Neural cell (in vitro differentiated cells): ENCODE results near the gene RSPO4. TPM values are rescaled to one million over a fixed set of nuclear protein-coding genes. Genes with fewer than 3 reads are reported as not detected.

Experiments used
- H2AFZ ChIP-seq: fragments of 200-600, 300-800 bp; sonication (generic), shearing (Covaris generic); 2 replicates; pipeline ENCODE4 v1.6.0; 2014; ENCODE audit warnings: low read depth, mild to moderate bottlenecking, antibody characterized with exemption, low read length, moderate library complexity
- H3F3A ChIP-seq: fragments of 200-600 bp; shearing (Covaris generic); 2 replicates; pipeline ENCODE4 v1.6.1; 2016; ENCODE audit warnings: mild to moderate bottlenecking, moderate library complexity, mixed read lengths, antibody characterized with exemption, low read length; ENCODE audit not compliant: insufficient read depth, poor library complexity, severe bottlenecking
- H3K27ac ChIP-seq: fragments of 200-600, 300-800 bp; sonication (generic), shearing (Covaris generic); 2 replicates; pipeline ENCODE4 v1.5.1; 2014; ENCODE audit warnings: mild to moderate bottlenecking, low read length, moderate library complexity
- H3K27me3 ChIP-seq: fragments of 300-800, 200-600 bp; sonication (generic), shearing (Covaris generic); 2 replicates; pipeline ENCODE4 v1.6.0; 2014; ENCODE audit warnings: mild to moderate bottlenecking, low read depth, low read length, moderate library complexity; ENCODE audit not compliant: insufficient read depth
- H3K36me3 ChIP-seq: fragments of 300-800, 200-600 bp; sonication (generic), shearing (Covaris generic); 2 replicates; pipeline ENCODE4 v1.5.1; 2014; ENCODE audit warnings: mild to moderate bottlenecking, antibody characterized with exemption, low read length, moderate library complexity; ENCODE audit not compliant: insufficient read depth
- H3K4me2 ChIP-seq: fragments of 300-800, 200-600 bp; sonication (generic), shearing (Covaris generic); 2 replicates; pipeline ENCODE4 v1.6.0; 2014; ENCODE audit warnings: mild to moderate bottlenecking, low read length
- H3K4me3 ChIP-seq: fragments of 300-800, 200-600 bp; sonication (generic), shearing (Covaris generic); 2 replicates; pipeline ENCODE4 v1.5.1; 2014; ENCODE audit warnings: mild to moderate bottlenecking, low read length, moderate library complexity
- H3K79me2 ChIP-seq: fragments of 200-600 bp; shearing (Covaris generic); replicated peaks from 2 replicates; pipeline ENCODE4 v1.6.0; 2014; ENCODE audit warnings: mild to moderate bottlenecking, low read length, moderate library complexity; ENCODE audit not compliant: insufficient read depth
- H3K9ac ChIP-seq: fragments of 300-800, 200-600 bp; sonication (generic), shearing (Covaris generic); 2 replicates; pipeline ENCODE4 v1.6.1; 2016; ENCODE audit warnings: mild to moderate bottlenecking, low read length, mixed read lengths
- H3K9me2 ChIP-seq: fragments of 200-600 bp; shearing (Covaris generic); 2 replicates; pipeline ENCODE4 v1.6.1; 2016; ENCODE audit warnings: mild to moderate bottlenecking, low read length, mixed read lengths; ENCODE audit not compliant: insufficient read depth
- H3K9me3 ChIP-seq: fragments of 200-600, 300-800 bp; sonication (generic), shearing (Covaris generic); 2 replicates; pipeline ENCODE4 v1.6.1; 2016; ENCODE audit warnings: mild to moderate bottlenecking, mixed run types, low read length, moderate library complexity, mixed read lengths
- H4K20me1 ChIP-seq: fragments of 200-600 bp; shearing (Covaris generic); 2 replicates; pipeline ENCODE4 v1.6.1; 2016; ENCODE audit warnings: mild to moderate bottlenecking, mixed run types; ENCODE audit not compliant: insufficient read depth
- EP300 ChIP-seq: fragments of 450-650 bp; conservative IDR thresholded peaks from 2 replicates; pipeline ENCODE4 v1.6.1; 2014; ENCODE audit warnings: antibody characterized with exemption, mild to moderate bottlenecking, moderate library complexity; ENCODE audit not compliant: poor library complexity, severe bottlenecking
- EZH2 ChIP-seq: fragments of 200-600, 300-800 bp; shearing (Covaris generic), sonication (generic); IDR thresholded peaks from 2 replicates; pipeline ENCODE4 v1.6.1; 2014; ENCODE audit warnings: antibody characterized with exemption, low read length, borderline replicate concordance, mild to moderate bottlenecking; ENCODE audit not compliant: insufficient read depth, poor library complexity, severe bottlenecking
- MXI1 ChIP-seq: fragments of 450-650 bp; conservative IDR thresholded peaks from 2 replicates; pipeline ENCODE4 v1.6.1; 2014; ENCODE audit warnings: antibody characterized with exemption, mild to moderate bottlenecking; ENCODE audit not compliant: poor library complexity, severe bottlenecking
- POLR2AphosphoS5 ChIP-seq: IDR thresholded peaks from 2 replicates; pipeline ENCODE4 v1.6.1; 2012
- RAD21 ChIP-seq: fragments of 450-650 bp; conservative IDR thresholded peaks from 2 replicates; pipeline ENCODE4 v1.6.1; 2014; ENCODE audit warnings: antibody characterized with exemption, mild to moderate bottlenecking, moderate library complexity
- SMC3 ChIP-seq: fragments of 450-650 bp; conservative IDR thresholded peaks from 2 replicates; pipeline ENCODE4 v1.6.1; 2014; ENCODE audit warnings: antibody characterized with exemption, mild to moderate bottlenecking, moderate library complexity; ENCODE audit not compliant: poor library complexity
- TAF1 ChIP-seq: IDR thresholded peaks from 2 replicates; pipeline ENCODE4 v1.6.1; 2012; ENCODE audit warnings: low read depth
- polyA plus RNA-seq: library from polyadenylated mRNA; depleted of rRNA; stranded (reverse); fragments of >200 nt; gene quantifications from 2 replicates; pipeline ENCODE4 v1.2.3, GENCODE V29; 2014
- TF ChIP-seq, protein P1 (sequence below): fragments of 450-650 bp; IDR thresholded peaks from 2 replicates; pipeline ENCODE4 v1.5.1; 2014; ENCODE audit warnings: antibody characterized with exemption, mild to moderate bottlenecking, moderate library complexity; ENCODE audit not compliant: poor library complexity, severe bottlenecking
- TF ChIP-seq, protein P2 (sequence below): IDR thresholded peaks from 2 replicates; pipeline ENCODE4 v1.6.1; 2012; ENCODE audit warnings: borderline replicate concordance

The RSPO4 gene
- polyA plus RNA-seq, 1 donor from 2014 or later = 0.19 TPM

DNA sequence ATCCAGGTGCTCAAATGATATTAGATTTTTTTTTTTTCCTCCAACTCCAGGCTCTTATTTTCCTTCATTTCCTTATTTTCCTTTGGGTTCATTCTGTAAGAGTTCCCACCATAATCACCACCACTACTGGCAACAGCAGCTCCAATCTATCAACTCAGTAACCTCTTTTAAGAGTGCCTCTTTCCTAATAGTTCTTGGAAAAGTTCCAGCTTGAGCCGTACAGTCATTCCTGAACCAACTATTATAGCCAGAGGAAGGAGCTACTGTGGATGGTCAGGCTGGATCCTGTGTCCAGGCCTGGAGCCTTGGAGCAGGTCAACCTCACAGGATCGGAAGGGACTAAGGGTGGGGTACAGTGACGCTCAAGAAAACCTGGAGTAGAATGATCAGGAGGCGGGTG is 81.8 kb downstream of the RSPO4 start:
- no peak overlapping the region for H3K4me3 ChIP-seq
- no peak overlapping the region for H3K4me2 ChIP-seq
- H4K20me1 ChIP-seq = no peaks in the 10 kb centered on the region
- no peak overlapping the region for H3K9ac ChIP-seq
- TF ChIP-seq EP300 = no peak
- no peak for TF ChIP-seq RAD21
- TF ChIP-seq POLR2AphosphoS5 = no peak
- TF ChIP-seq EZH2 = no peak
- TF ChIP-seq, protein P1, sequence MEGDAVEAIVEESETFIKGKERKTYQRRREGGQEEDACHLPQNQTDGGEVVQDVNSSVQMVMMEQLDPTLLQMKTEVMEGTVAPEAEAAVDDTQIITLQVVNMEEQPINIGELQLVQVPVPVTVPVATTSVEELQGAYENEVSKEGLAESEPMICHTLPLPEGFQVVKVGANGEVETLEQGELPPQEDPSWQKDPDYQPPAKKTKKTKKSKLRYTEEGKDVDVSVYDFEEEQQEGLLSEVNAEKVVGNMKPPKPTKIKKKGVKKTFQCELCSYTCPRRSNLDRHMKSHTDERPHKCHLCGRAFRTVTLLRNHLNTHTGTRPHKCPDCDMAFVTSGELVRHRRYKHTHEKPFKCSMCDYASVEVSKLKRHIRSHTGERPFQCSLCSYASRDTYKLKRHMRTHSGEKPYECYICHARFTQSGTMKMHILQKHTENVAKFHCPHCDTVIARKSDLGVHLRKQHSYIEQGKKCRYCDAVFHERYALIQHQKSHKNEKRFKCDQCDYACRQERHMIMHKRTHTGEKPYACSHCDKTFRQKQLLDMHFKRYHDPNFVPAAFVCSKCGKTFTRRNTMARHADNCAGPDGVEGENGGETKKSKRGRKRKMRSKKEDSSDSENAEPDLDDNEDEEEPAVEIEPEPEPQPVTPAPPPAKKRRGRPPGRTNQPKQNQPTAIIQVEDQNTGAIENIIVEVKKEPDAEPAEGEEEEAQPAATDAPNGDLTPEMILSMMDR = no peak
- H3K27me3 ChIP-seq = no peaks in the 10 kb centered on the region
- H3K9me3 ChIP-seq = no peaks in the 10 kb centered on the region
- no peaks in the 10 kb centered on the region for H3K36me3 ChIP-seq
- no peak overlapping the region for H2AFZ ChIP-seq
- no peaks in the 10 kb centered on the region for H3F3A ChIP-seq
- no peak overlapping the region for H3K27ac ChIP-seq
- no peaks in the 10 kb centered on the region for H3K9me2 ChIP-seq
- H3K79me2 ChIP-seq = no peaks in the 10 kb centered on the region

DNA sequence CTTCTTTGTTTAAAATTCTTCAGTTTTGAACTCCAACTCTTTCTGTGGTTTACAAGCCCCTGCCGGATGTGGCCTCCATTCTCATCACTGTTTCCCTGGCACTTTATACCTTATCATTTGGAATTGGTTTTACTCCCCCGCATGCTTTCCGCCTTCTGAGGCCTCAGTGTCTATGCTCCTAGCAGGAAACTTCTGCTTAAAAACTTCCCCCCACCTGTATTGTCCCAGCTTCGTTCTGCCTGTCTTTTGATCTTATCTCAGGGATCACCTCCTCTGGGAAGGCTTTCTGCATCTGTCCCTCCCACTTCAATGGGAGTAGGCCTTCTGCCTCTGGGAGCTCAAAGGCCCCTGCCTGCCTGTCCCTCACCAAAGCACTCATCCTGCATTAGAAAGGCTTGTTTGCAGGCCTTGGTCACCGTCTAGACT is 82.6 kb downstream of the RSPO4 start:
- TF ChIP-seq EP300 (no peak), SMC3 (no peak), POLR2AphosphoS5 (no peak), RAD21 (no peak)
- Histone ChIP-seq H3K36me3 (no peaks in the 10 kb centered on the region), H3K4me3 (no peak overlapping the region), H3K27me3 (no peaks in the 10 kb centered on the region), H3K27ac (no peak overlapping the region), H3K9me2 (no peaks in the 10 kb centered on the region), H4K20me1 (no peaks in the 10 kb centered on the region), H2AFZ (no peak overlapping the region), H3K9me3 (no peaks in the 10 kb centered on the region), H3F3A (no peaks in the 10 kb centered on the region), H3K79me2 (no peaks in the 10 kb centered on the region), H3K9ac (no peak overlapping the region), H3K4me2 (no peak overlapping the region)

DNA sequence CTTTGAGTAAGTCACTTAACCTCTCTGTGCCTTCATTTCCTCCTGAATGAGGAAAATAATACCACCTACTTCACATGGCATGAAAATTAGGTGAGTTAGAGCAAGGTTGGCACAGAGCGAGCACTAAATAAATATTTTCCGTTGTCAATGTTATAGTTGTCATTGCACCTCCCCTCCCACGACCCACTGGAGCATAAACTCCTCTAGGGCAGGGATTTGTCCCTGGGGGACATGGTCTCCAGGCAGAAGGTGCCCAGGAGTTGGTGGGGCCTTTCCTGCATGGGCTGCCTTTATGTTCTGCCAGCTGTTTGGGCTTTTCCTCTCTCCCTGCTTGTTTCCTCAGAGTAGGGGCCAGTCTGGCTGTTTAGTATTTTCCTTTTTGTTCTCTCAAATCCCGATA is 84.7 kb downstream of the RSPO4 start:
- no peaks in the 10 kb centered on the region for H3F3A ChIP-seq
- no peaks in the 10 kb centered on the region for H3K27me3 ChIP-seq
- H3K9ac ChIP-seq = no peak overlapping the region
- H3K4me3 ChIP-seq = no peak overlapping the region
- H2AFZ ChIP-seq = no peak overlapping the region
- no peaks in the 10 kb centered on the region for H3K9me2 ChIP-seq
- H3K79me2 ChIP-seq = no peaks in the 10 kb centered on the region
- no peaks in the 10 kb centered on the region for H3K36me3 ChIP-seq
- no peak overlapping the region for H3K4me2 ChIP-seq
- H4K20me1 ChIP-seq = no peaks in the 10 kb centered on the region
- no peak overlapping the region for H3K27ac ChIP-seq
- TF ChIP-seq TAF1 (no peak), EP300 (no peak), SMC3 (no peak), MXI1 (no peak), RAD21 (no peak), EZH2 (no peak), POLR2AphosphoS5 (no peak)
- TF ChIP-seq, protein P2, sequence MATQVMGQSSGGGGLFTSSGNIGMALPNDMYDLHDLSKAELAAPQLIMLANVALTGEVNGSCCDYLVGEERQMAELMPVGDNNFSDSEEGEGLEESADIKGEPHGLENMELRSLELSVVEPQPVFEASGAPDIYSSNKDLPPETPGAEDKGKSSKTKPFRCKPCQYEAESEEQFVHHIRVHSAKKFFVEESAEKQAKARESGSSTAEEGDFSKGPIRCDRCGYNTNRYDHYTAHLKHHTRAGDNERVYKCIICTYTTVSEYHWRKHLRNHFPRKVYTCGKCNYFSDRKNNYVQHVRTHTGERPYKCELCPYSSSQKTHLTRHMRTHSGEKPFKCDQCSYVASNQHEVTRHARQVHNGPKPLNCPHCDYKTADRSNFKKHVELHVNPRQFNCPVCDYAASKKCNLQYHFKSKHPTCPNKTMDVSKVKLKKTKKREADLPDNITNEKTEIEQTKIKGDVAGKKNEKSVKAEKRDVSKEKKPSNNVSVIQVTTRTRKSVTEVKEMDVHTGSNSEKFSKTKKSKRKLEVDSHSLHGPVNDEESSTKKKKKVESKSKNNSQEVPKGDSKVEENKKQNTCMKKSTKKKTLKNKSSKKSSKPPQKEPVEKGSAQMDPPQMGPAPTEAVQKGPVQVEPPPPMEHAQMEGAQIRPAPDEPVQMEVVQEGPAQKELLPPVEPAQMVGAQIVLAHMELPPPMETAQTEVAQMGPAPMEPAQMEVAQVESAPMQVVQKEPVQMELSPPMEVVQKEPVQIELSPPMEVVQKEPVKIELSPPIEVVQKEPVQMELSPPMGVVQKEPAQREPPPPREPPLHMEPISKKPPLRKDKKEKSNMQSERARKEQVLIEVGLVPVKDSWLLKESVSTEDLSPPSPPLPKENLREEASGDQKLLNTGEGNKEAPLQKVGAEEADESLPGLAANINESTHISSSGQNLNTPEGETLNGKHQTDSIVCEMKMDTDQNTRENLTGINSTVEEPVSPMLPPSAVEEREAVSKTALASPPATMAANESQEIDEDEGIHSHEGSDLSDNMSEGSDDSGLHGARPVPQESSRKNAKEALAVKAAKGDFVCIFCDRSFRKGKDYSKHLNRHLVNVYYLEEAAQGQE = no peak
- TF ChIP-seq, protein P1 = no peak
- no peaks in the 10 kb centered on the region for H3K9me3 ChIP-seq
